ENCODE data around the gene PUS1. TPM values are rescaled to one million over a fixed set of nuclear protein-coding genes. Genes with fewer than 3 reads are reported as not detected.
"Not testable (repeated sequence)": the region's sequence is repeated elsewhere in the genome, so short reads cannot be mapped to it uniquely, and the experiment has no call there.

PUS1 gene
- total RNA-seq, 1 experiment from 2014 or later: 103 TPM

DNA sequence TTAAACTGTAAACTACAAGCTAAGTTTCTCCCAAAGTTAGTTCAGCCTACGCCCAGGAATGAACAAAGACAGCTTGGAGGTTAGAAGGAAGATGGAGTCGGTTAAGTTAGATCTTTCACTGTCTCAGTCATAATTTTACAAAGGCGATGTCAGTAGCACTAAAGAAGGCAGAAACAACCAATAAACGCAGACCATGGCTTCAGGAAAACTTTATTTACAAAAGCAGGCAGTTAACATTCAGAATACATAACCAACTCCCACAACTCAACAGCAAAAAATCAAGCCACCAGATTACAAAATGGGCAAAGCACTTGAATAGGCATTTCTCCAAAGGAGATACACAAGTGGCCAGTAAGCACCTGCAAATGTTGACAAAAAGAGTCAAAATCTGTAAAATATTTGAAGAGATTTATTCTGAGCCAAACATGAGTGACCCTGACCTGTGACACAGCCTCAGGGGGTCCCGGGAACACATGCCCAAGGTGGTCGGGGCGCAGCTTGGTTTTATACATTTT is 43.5 kb upstream of the PUS1 start:
- intact Hi-C loops (cut with micrococcal nuclease; ENCODE audit: unreplicated experiment): no loop called here
- POLR2A ChIA-PET (ENCODE audit: low non-redundant PET): no interaction called here
- no TSS peak for BruUV-seq (replicated peaks)

DNA sequence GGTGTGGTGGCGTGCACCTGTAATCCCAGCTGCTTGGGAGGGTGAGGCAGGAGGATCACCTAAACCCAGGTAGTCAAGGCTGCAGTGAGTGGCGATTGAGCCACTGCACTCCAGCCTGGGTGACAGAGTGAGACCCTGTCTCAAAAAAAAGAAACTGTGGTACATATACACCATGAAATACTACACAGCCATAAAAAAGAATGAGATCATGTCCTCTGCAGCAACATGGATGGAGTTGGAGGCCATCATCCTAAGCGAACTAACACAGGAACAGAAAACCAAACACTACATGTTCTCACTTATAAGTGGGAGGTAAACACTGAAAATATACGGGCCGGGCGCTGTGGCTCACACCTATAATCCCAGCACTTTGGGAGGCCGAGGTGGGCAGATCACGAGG is 37.4 kb upstream of the PUS1 start:
- H3K9me3 ChIP-seq (ENCODE audit: low read depth, low read length, poor library complexity, severe bottlenecking); BruUV-seq (replicated peaks); H3K36me3 ChIP-seq (ENCODE audit: insufficient read depth, low read length, poor library complexity, severe bottlenecking); intact Hi-C loops (cut with micrococcal nuclease; ENCODE audit: unreplicated experiment); POLR2A ChIA-PET (ENCODE audit: low non-redundant PET); DNase-seq (ENCODE audit: low spot score); H3K27me3 ChIP-seq (replicated peaks; ENCODE audit: insufficient read depth, low read depth, low read length, poor library complexity); CTCF ChIA-PET; H3K4me3 ChIP-seq (ENCODE audit: low read depth, low read length, poor library complexity, severe bottlenecking); H3K27ac ChIP-seq (ENCODE audit: low read depth, low read length, poor library complexity, severe bottlenecking): not testable (repeated sequence)
- H3K4me1 ChIP-seq (ENCODE audit: insufficient read depth, low read length, poor library complexity, severe bottlenecking): peaks cover 12% of the 10 kb centered on the region

More for the DNA sequence above, 43.5 kb upstream of the PUS1 start:
- no peaks in the 10 kb centered on the region for H3K4me1 ChIP-seq (ENCODE audit: insufficient read depth, low read length, poor library complexity, severe bottlenecking)
- no peaks in the 10 kb centered on the region for H3K36me3 ChIP-seq (ENCODE audit: insufficient read depth, low read length, poor library complexity, severe bottlenecking)
- H3K27me3 ChIP-seq (replicated peaks; ENCODE audit: insufficient read depth, low read depth, low read length, poor library complexity): no peaks in the 10 kb centered on the region
- H3K9me3 ChIP-seq (ENCODE audit: low read depth, low read length, poor library complexity, severe bottlenecking): no peaks in the 10 kb centered on the region
- no peak overlapping the region for H3K27ac ChIP-seq (ENCODE audit: low read depth, low read length, poor library complexity, severe bottlenecking)
- no peak for TF ChIP-seq EZH2 (IDR thresholded peaks at IDR 0.05; ENCODE audit: borderline replicate concordance, low read depth, low read length, poor library complexity, severe bottlenecking)
- DNase-seq (ENCODE audit: low spot score): no peak
- CTCF ChIA-PET: no interaction called here
- H3K4me3 ChIP-seq (ENCODE audit: low read depth, low read length, poor library complexity, severe bottlenecking): no peak overlapping the region

DNA sequence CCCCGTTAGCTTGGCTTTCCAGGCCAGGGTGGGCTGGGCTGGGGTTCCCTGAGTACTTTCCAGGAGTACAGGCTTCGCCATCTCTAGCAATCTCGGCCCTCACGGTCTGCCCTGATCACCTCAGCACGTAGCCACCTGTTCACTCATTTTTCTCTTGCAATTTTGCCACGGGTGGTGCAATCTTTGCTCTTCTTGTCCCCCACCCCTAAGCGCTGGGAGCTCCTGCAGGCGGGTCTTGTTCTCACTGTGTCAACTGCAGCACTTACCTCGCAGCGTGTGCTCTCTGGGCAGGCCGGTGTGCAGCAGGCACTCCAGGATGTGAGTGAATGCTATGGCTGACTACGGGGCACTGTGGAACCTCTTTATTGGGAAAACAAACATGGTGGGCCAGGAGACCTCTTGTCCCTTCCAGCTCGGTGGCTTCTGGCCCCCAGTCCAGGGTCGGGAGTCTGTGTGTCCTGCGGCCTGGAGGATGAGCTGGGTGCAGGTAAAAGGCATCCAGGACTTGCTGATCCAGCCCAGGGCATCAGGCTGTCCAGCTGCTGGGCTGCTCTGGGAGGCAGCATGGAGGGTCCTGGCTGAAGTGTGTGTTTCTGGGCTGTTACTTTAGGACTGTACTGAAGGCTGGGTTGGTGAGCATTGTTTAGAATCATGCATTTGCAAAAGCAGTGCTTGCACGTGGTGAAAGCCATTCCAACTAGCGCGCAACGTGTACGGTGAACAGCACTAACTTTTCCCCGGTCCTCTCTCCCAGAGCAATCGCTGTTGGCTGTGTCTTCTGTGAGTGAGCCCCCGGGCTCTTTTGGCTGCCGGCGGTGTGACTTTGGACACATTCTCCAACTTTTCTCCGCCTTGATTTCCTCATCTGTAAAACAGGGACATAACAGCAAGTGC is 36.1 kb upstream of the PUS1 start:
- no peaks in the 10 kb centered on the region for H3K27me3 ChIP-seq (replicated peaks; ENCODE audit: insufficient read depth, low read depth, low read length, poor library complexity)
- TF ChIP-seq, protein P1, sequence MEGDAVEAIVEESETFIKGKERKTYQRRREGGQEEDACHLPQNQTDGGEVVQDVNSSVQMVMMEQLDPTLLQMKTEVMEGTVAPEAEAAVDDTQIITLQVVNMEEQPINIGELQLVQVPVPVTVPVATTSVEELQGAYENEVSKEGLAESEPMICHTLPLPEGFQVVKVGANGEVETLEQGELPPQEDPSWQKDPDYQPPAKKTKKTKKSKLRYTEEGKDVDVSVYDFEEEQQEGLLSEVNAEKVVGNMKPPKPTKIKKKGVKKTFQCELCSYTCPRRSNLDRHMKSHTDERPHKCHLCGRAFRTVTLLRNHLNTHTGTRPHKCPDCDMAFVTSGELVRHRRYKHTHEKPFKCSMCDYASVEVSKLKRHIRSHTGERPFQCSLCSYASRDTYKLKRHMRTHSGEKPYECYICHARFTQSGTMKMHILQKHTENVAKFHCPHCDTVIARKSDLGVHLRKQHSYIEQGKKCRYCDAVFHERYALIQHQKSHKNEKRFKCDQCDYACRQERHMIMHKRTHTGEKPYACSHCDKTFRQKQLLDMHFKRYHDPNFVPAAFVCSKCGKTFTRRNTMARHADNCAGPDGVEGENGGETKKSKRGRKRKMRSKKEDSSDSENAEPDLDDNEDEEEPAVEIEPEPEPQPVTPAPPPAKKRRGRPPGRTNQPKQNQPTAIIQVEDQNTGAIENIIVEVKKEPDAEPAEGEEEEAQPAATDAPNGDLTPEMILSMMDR (conservative IDR thresholded peaks at IDR 0.05; ENCODE audit: low read depth, low read length): no peak
- TF ChIP-seq EZH2 (IDR thresholded peaks at IDR 0.05; ENCODE audit: borderline replicate concordance, low read depth, low read length, poor library complexity, severe bottlenecking): no peak
- no peak for DNase-seq (ENCODE audit: low spot score)
- H3K27ac ChIP-seq (ENCODE audit: low read depth, low read length, poor library complexity, severe bottlenecking): no peak overlapping the region
- no TSS peak for BruUV-seq (replicated peaks)
- intact Hi-C loops (cut with micrococcal nuclease; ENCODE audit: unreplicated experiment): no loop called here
- ChIA-PET POLR2A (ENCODE audit: low non-redundant PET) (no interaction called here), CTCF (interaction anchor here (0.6 kb wide), 1 partner anchor 115 kb away, joined by 8 read pairs; no protein-coding TSS in a partner anchor)
- H3K36me3 ChIP-seq (ENCODE audit: insufficient read depth, low read length, poor library complexity, severe bottlenecking): peaks cover 4% of the 10 kb centered on the region
- no peak overlapping the region for H3K4me3 ChIP-seq (ENCODE audit: low read depth, low read length, poor library complexity, severe bottlenecking)
- H3K9me3 ChIP-seq (ENCODE audit: low read depth, low read length, poor library complexity, severe bottlenecking): no peaks in the 10 kb centered on the region
- H3K4me1 ChIP-seq (ENCODE audit: insufficient read depth, low read length, poor library complexity, severe bottlenecking): peaks cover 12% of the 10 kb centered on the region

DNA sequence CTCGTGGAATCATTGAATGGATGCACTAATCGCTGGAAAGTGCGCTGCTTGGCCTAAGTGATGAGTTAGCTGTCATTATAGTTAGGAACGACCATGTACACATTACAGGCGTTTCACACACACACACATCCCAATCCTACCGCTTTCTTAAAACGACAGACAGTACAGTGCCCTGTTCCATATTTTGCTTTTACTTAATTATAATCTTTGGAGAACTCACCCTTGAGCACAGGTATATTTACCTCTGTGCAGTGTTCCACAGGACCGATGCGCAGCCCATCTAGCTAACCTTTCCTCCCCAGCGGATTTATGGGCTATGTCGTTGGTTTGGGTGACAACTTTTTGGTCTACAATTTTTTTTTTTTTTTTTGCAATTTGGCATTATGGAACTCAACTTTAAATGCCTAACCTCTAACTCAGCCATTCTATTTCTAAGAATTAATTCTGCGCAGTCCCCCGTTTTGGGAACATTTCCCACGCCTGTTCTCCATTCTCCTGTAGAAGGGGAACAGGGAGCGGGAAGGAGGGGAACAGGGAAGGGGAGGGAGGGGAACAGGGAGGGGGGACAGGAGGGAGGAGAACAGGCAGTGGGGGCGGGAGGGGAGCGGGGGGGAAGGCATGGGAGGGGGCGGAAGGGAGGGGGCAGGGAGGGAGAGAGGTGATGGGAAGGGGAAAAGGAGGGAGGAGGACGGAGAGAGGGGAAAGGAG is 35.3 kb upstream of the PUS1 start:
- intact Hi-C loops (cut with micrococcal nuclease; ENCODE audit: unreplicated experiment): no loop called here
- H3K27ac ChIP-seq (ENCODE audit: low read depth, low read length, poor library complexity, severe bottlenecking): no peak overlapping the region
- H3K36me3 ChIP-seq (ENCODE audit: insufficient read depth, low read length, poor library complexity, severe bottlenecking): peaks cover 4% of the 10 kb centered on the region
- no peak for TF ChIP-seq EZH2 (IDR thresholded peaks at IDR 0.05; ENCODE audit: borderline replicate concordance, low read depth, low read length, poor library complexity, severe bottlenecking)
- TF ChIP-seq, protein P1 (conservative IDR thresholded peaks at IDR 0.05; ENCODE audit: low read depth, low read length): no peak
- POLR2A ChIA-PET (ENCODE audit: low non-redundant PET): no interaction called here
- H3K27me3 ChIP-seq (replicated peaks; ENCODE audit: insufficient read depth, low read depth, low read length, poor library complexity): no peaks in the 10 kb centered on the region
- peak overlapping the region; percentile 11 for H3K4me3 ChIP-seq (ENCODE audit: low read depth, low read length, poor library complexity, severe bottlenecking)
- peaks cover 12% of the 10 kb centered on the region for H3K4me1 ChIP-seq (ENCODE audit: insufficient read depth, low read length, poor library complexity, severe bottlenecking)
- BruUV-seq (replicated peaks): no TSS peak
- DNase-seq (ENCODE audit: low spot score): no peak
- CTCF ChIA-PET: interaction anchor here (0.6 kb wide), 1 partner anchor 115 kb away, joined by 8 read pairs; no protein-coding TSS in a partner anchor
- H3K9me3 ChIP-seq (ENCODE audit: low read depth, low read length, poor library complexity, severe bottlenecking): no peaks in the 10 kb centered on the region

Data from A673 (cell line).